GM12891 (cell line): ENCODE results near the gene SNTG2.

ENCODE experiments used
- POLR2A ChIP-seq: IDR thresholded peaks from 2 replicates; pipeline ENCODE4 v1.6.1; 2011; ENCODE audit warnings: low read depth, low read length, control low read depth
- POLR2AphosphoS5 ChIP-seq: IDR thresholded peaks from 2 replicates; pipeline ENCODE4 v1.6.1; 2011; ENCODE audit warnings: low read depth, low read length, control low read depth
- SPI1 ChIP-seq: IDR thresholded peaks from 2 replicates; pipeline ENCODE4 v1.6.1; 2011; ENCODE audit warnings: low read depth, low read length, control low read depth

DNA sequence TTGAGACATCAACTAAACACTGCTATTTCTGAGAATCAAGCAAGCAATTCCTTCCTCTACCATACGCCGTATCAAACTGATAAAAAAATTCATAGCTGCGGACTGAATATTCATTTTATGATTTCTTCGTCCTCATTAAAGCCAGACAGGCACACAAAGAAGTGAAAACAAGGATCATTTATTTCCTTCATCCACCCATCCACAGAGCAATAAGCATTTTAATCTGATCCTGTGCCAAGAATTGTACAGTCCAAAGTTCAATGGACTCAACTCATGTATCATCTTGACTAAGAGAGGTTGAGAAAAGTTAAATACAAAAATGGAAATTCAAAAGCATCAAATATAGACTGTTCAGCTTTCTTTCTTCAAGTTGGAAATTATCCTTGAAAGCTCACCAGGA lies 19.7 kb upstream of the SNTG2 start:
- TF ChIP-seq POLR2A (no peak), POLR2AphosphoS5 (no peak), SPI1 (no peak)
